MM.1S (cell line): Measurements from ENCODE around the gene ATP2B2.

ENCODE experiments used
- CTCF ChIP-seq: fragments of 300-600 bp; sonication (generic); IDR thresholded peaks from 2 replicates; pipeline ENCODE4 v1.5.1; 2016; ENCODE audit warnings: antibody characterized with exemption, low read length, mixed read lengths
- EZH2 ChIP-seq: fragments of 300-600 bp; sonication (generic); optimal IDR thresholded peaks from 2 replicates; pipeline ENCODE3; 2017; ENCODE audit warnings: low read depth, mild to moderate bottlenecking, antibody characterized with exemption, low read length, mixed read lengths
- EZH2phosphoT487 ChIP-seq: fragments of 300-600 bp; sonication (generic); IDR thresholded peaks from 2 replicates; pipeline ENCODE4 v1.6.1; 2018; ENCODE audit warnings: antibody characterized with exemption, low read length

DNA sequence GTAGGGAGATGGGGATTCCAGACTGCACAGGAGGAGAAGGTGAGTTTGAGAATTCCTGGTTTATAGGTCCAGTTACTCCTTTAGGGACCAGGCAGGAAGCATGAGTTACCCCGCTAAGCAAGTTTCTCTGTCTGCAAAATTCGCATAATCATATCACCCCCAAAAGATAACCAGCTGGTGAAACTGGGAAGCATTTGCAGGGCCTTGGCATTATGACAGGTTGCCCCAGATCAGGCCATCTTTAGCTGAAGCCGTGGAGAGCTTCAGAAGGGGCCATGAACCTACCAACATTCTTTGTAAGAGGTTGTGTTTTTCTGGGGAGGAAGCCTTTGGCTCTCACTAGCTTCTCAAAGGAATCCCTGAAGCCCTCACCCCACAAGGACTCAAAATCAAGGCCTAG is 29.4 kb downstream of the ATP2B2 start:
- TF ChIP-seq CTCF (no peak), EZH2 (no peak), EZH2phosphoT487 (no peak)
